Neural progenitor cell (in vitro differentiated cells): Measurements from ENCODE around the gene CXXC4. TPM values are rescaled to one million over a fixed set of nuclear protein-coding genes. Genes with fewer than 3 reads are reported as not detected.

Experiments
- DNase-seq: peaks from one replicate; pipeline ENCODE4 v3.0.0-alpha.2; 2016; ENCODE audit warnings: low spot score
- H2AFZ ChIP-seq: fragments of 200-600 bp; sonication (generic); replicated peaks from 2 replicates; pipeline ENCODE4 v1.6.1; 2016; ENCODE audit warnings: antibody characterized with exemption
- H3F3A ChIP-seq: fragments of 200-600 bp; sonication (generic); 2 replicates; pipeline ENCODE4 v1.6.1; 2016; ENCODE audit warnings: antibody characterized with exemption, low read depth
- H3K27ac ChIP-seq: fragments of 200-600 bp; sonication (generic); 2 replicates; pipeline ENCODE4 v1.5.1; 2016; ENCODE audit warnings: mild to moderate bottlenecking
- H3K27me3 ChIP-seq: fragments of 200-600 bp; sonication (generic); 2 replicates; pipeline ENCODE4 v1.6.1; 2016; ENCODE audit warnings: mild to moderate bottlenecking, moderate library complexity
- H3K36me3 ChIP-seq: fragments of 200-600 bp; sonication (generic); 2 replicates; pipeline ENCODE4 v1.5.1; 2016
- H3K4me1 ChIP-seq: fragments of 200-600 bp; sonication (generic); 2 replicates; pipeline ENCODE4 v1.6.1; 2016; ENCODE audit warnings: mixed run types
- H3K4me2 ChIP-seq: fragments of 200-600 bp; sonication (generic); 2 replicates; pipeline ENCODE4 v1.6.1; 2016
- H3K4me3 ChIP-seq: fragments of 200-600 bp; sonication (generic); 2 replicates; pipeline ENCODE4 v1.5.1; 2016
- H3K79me2 ChIP-seq: fragments of 200-600 bp; sonication (generic); 2 replicates; pipeline ENCODE4 v1.6.1; 2016; ENCODE audit warnings: low read depth
- H3K9ac ChIP-seq: fragments of 200-600 bp; sonication (generic); 2 replicates; pipeline ENCODE4 v1.6.1; 2016
- H3K9me3 ChIP-seq: fragments of 200-600 bp; sonication (generic); 2 replicates; pipeline ENCODE4 v1.5.1; 2016; ENCODE audit warnings: low read depth
- H4K20me1 ChIP-seq: fragments of 200-600 bp; sonication (generic); 2 replicates; pipeline ENCODE4 v1.6.1; 2016; ENCODE audit warnings: low read depth
- H3K27ac Mint-ChIP-seq: 3 replicates; pipeline ENCODE4 v1.8.0; 2021; ENCODE audit warnings: mixed read lengths
- H3K27me3 Mint-ChIP-seq: 2 replicates; pipeline ENCODE4 v1.8.0; 2022; ENCODE audit warnings: low read depth, mild to moderate bottlenecking, inconsistent platforms, moderate library complexity, mixed read lengths; ENCODE audit not compliant: insufficient read depth
- H3K36me3 Mint-ChIP-seq: 3 replicates; pipeline ENCODE4 v1.8.0; 2021; ENCODE audit warnings: mixed read lengths
- H3K4me1 Mint-ChIP-seq: 3 replicates; pipeline ENCODE4 v1.8.0; 2021; ENCODE audit warnings: mixed read lengths
- H3K4me3 Mint-ChIP-seq: 3 replicates; pipeline ENCODE4 v1.8.0; 2021; ENCODE audit warnings: mild to moderate bottlenecking, moderate library complexity, mixed read lengths
- H3K9me3 Mint-ChIP-seq: 3 replicates; pipeline ENCODE4 v1.8.0; 2020; ENCODE audit warnings: mixed read lengths
- CTCF ChIP-seq: fragments of 200-600 bp; sonication (generic); IDR thresholded peaks from 2 replicates; pipeline ENCODE4 v1.5.1; 2017; ENCODE audit warnings: antibody characterized with exemption, mild to moderate bottlenecking
- EZH2 ChIP-seq: fragments of 200-600 bp; sonication (generic); IDR thresholded peaks from 2 replicates; pipeline ENCODE4 v1.6.1; 2017; ENCODE audit warnings: antibody characterized with exemption, mild to moderate bottlenecking, moderate library complexity
- EZH2phosphoT487 ChIP-seq: fragments of 200-600 bp; sonication (generic); IDR thresholded peaks from 2 replicates; pipeline ENCODE4 v1.6.1; 2017; ENCODE audit warnings: antibody characterized with exemption
- total RNA-seq: library from RNA; depleted of rRNA; stranded (reverse); fragments of >200 nt; gene quantifications from 2 replicates; pipeline ENCODE4 v1.2.3, GENCODE V29; 2015; ENCODE audit warnings: low replicate concordance

The CXXC4 gene
- total RNA-seq, 1 donor from 2014 or later, result 40.2 TPM

- no peak overlapping the region for H3K4me3 Mint-ChIP-seq
Observed at GRCh38 chr4:104465201-104465600, 29.5 kb downstream of the CXXC4 start.

GRCh38 chr4:104462641-104463040, 32.1 kb downstream of the CXXC4 start:
- H3K27ac Mint-ChIP-seq, result no peak overlapping the region
- no peaks in the 10 kb centered on the region for H3K9me3 Mint-ChIP-seq
- DNase-seq, result no peak
- Histone ChIP-seq H3K36me3 (no peaks in the 10 kb centered on the region), H3K27ac (no peak overlapping the region), H3K4me1 (peaks cover 8% of the 10 kb centered on the region), H3K4me3 (no peak overlapping the region), H4K20me1 (no peaks in the 10 kb centered on the region), H3K27me3 (no peaks in the 10 kb centered on the region), H3K79me2 (no peaks in the 10 kb centered on the region), H3K4me2 (no peak overlapping the region), H3K9me3 (no peaks in the 10 kb centered on the region), H3F3A (no peaks in the 10 kb centered on the region), H3K9ac (no peak overlapping the region), H2AFZ (no peak overlapping the region)
- peaks cover 3% of the 10 kb centered on the region for H3K27me3 Mint-ChIP-seq
- no peak for TF ChIP-seq CTCF
- no peak for TF ChIP-seq EZH2
- TF ChIP-seq EZH2phosphoT487, result no peak
- no peaks in the 10 kb centered on the region for H3K4me1 Mint-ChIP-seq
- H3K4me3 Mint-ChIP-seq, result no peak overlapping the region
- H3K36me3 Mint-ChIP-seq, result no peaks in the 10 kb centered on the region

More at GRCh38 chr4:104465201-104465600, 29.5 kb downstream of the CXXC4 start:
- Histone ChIP-seq H3K9me3 (no peaks in the 10 kb centered on the region), H3K36me3 (no peaks in the 10 kb centered on the region), H3K27ac (no peak overlapping the region), H2AFZ (no peak overlapping the region), H3K79me2 (no peaks in the 10 kb centered on the region), H4K20me1 (no peaks in the 10 kb centered on the region), H3K4me3 (no peak overlapping the region), H3K4me2 (no peak overlapping the region), H3F3A (no peaks in the 10 kb centered on the region), H3K9ac (no peak overlapping the region), H3K27me3 (no peaks in the 10 kb centered on the region), H3K4me1 (peaks cover 5% of the 10 kb centered on the region)
- Mint-ChIP-seq H3K27ac (no peak overlapping the region), H3K27me3 (peaks cover 3% of the 10 kb centered on the region), H3K4me1 (no peaks in the 10 kb centered on the region), H3K9me3 (no peaks in the 10 kb centered on the region), H3K36me3 (peaks cover 7% of the 10 kb centered on the region)
- no peak for DNase-seq
- TF ChIP-seq CTCF (no peak), EZH2phosphoT487 (no peak), EZH2 (no peak)

GRCh38 chr4:104457308-104457981, 37.2 kb downstream of the CXXC4 start:
- Histone ChIP-seq H3K9ac (no peak overlapping the region), H3F3A (no peaks in the 10 kb centered on the region), H4K20me1 (no peaks in the 10 kb centered on the region), H3K27me3 (no peaks in the 10 kb centered on the region), H2AFZ (no peak overlapping the region), H3K4me3 (no peak overlapping the region), H3K36me3 (no peaks in the 10 kb centered on the region), H3K4me2 (no peak overlapping the region), H3K4me1 (peaks cover 10% of the 10 kb centered on the region), H3K27ac (no peak overlapping the region), H3K9me3 (no peaks in the 10 kb centered on the region), H3K79me2 (no peaks in the 10 kb centered on the region)
- H3K27me3 Mint-ChIP-seq, result no peaks in the 10 kb centered on the region
- no peaks in the 10 kb centered on the region for H3K4me1 Mint-ChIP-seq
- H3K27ac Mint-ChIP-seq, result no peak overlapping the region
- peaks cover 4% of the 10 kb centered on the region for H3K9me3 Mint-ChIP-seq
- TF ChIP-seq EZH2 (no peak), CTCF (no peak), EZH2phosphoT487 (no peak)
- no peaks in the 10 kb centered on the region for H3K36me3 Mint-ChIP-seq
- H3K4me3 Mint-ChIP-seq, result no peak overlapping the region
- no peak for DNase-seq
